A204.1 (cell line): Measurements from ENCODE around the gene KCNT1.

ENCODE experiments used
- FAIRE-seq: peaks from 2 replicates; lab custom pipeline; 2012; peaks lifted over from hg19 to GRCh38; lab: Jason Lieb, UNC

Gene KCNT1

GRCh38 chr9:135822374-135822755 is 120.4 kb downstream of the KCNT1 start:
- no peak for FAIRE-seq

GRCh38 chr9:135823036-135823435 is 121.1 kb downstream of the KCNT1 start:
- no peak for FAIRE-seq

GRCh38 chr9:135825435-135826187 is 123.6 kb downstream of the KCNT1 start:
- FAIRE-seq: no peak

GRCh38 chr9:135826188-135826545 is 124.2 kb downstream of the KCNT1 start:
- FAIRE-seq: no peak

GRCh38 chr9:135827301-135827700 is 125.3 kb downstream of the KCNT1 start:
- no peak for FAIRE-seq

- FAIRE-seq: no peak
Measured at GRCh38 chr9:135827866-135828580, 126.0 kb downstream of the KCNT1 start.

- FAIRE-seq: no peak
Measured at GRCh38 chr9:135828656-135829055, 126.7 kb downstream of the KCNT1 start.

- no peak for FAIRE-seq
Measured at GRCh38 chr9:135830496-135830895, 128.5 kb downstream of the KCNT1 start.

GRCh38 chr9:135833864-135834263 is 131.9 kb downstream of the KCNT1 start:
- FAIRE-seq: no peak

- no peak for FAIRE-seq
Measured at GRCh38 chr9:135835131-135835530, 133.1 kb downstream of the KCNT1 start.

- no peak for FAIRE-seq
Measured at GRCh38 chr9:135839516-135839915, 137.5 kb downstream of the KCNT1 start.

GRCh38 chr9:135840107-135840506 is 138.1 kb downstream of the KCNT1 start:
- FAIRE-seq: no peak

- FAIRE-seq: no peak
Measured at GRCh38 chr9:135840539-135840938, 138.6 kb downstream of the KCNT1 start.
